Islet of Langerhans (tissue), 1 donor: ENCODE results near the gene PTPN2.
"Not testable (repeated sequence)": the region's sequence is repeated elsewhere in the genome, so short reads cannot be mapped to it uniquely, and the experiment has no call there.

Experiments used
- FAIRE-seq: peaks from one replicate; lab custom pipeline; 2011; peaks lifted over from hg19 to GRCh38; lab: Jason Lieb, UNC

The PTPN2 gene

GRCh38 chr18:12891561-12891960 lies 7.5 kb upstream of the PTPN2 start:
- no peak for FAIRE-seq

- FAIRE-seq: no peak
Measured at GRCh38 chr18:12890964-12891363, 6.9 kb upstream of the PTPN2 start.

- FAIRE-seq: no peak
Measured at GRCh38 chr18:12886498-12887126, 2.6 kb upstream of the PTPN2 start.

- FAIRE-seq: no peak
Measured at GRCh38 chr18:12885500-12885899, 1.5 kb upstream of the PTPN2 start.

- no peak for FAIRE-seq
Measured at GRCh38 chr18:12884406-12885323, 628 bp upstream of the PTPN2 start.

- FAIRE-seq: no peak
Measured at GRCh38 chr18:12883372-12883683, 709 bp downstream of the PTPN2 start.

GRCh38 chr18:12882453-12883371 lies 1.3 kb downstream of the PTPN2 start:
- no peak for FAIRE-seq

- no peak for FAIRE-seq
Measured at GRCh38 chr18:12880541-12880910, 3.5 kb downstream of the PTPN2 start.

- FAIRE-seq: no peak
Measured at GRCh38 chr18:12879840-12880540, 4.0 kb downstream of the PTPN2 start.

- not testable (repeated sequence) for FAIRE-seq
Measured at GRCh38 chr18:12874992-12875391, 9.0 kb downstream of the PTPN2 start.

GRCh38 chr18:12873961-12874567 lies 10.0 kb downstream of the PTPN2 start:
- not testable (repeated sequence) for FAIRE-seq

GRCh38 chr18:12872408-12872807 lies 11.6 kb downstream of the PTPN2 start:
- no peak for FAIRE-seq

- FAIRE-seq: no peak
Measured at GRCh38 chr18:12868576-12868975, 15.5 kb downstream of the PTPN2 start.

- FAIRE-seq: no peak
Measured at GRCh38 chr18:12867441-12868123, 16.5 kb downstream of the PTPN2 start.

GRCh38 chr18:12863687-12864216 lies 20.3 kb downstream of the PTPN2 start:
- peak; percentile 27 for FAIRE-seq

GRCh38 chr18:12862874-12863482 lies 21.1 kb downstream of the PTPN2 start:
- no peak for FAIRE-seq

GRCh38 chr18:12862467-12862866 lies 21.6 kb downstream of the PTPN2 start:
- no peak for FAIRE-seq

- FAIRE-seq: no peak
Measured at GRCh38 chr18:12861637-12862036, 22.4 kb downstream of the PTPN2 start.

GRCh38 chr18:12860530-12860929 lies 23.5 kb downstream of the PTPN2 start:
- FAIRE-seq: no peak

GRCh38 chr18:12858991-12859390 lies 25.0 kb downstream of the PTPN2 start:
- no peak for FAIRE-seq
